Muscle layer of duodenum (tissue), 2 donors: ENCODE measurements around the gene FAHD1.

Experiments
- H3K27ac ChIP-seq: one replicate; pipeline ENCODE4 v1.7.0; 2013; ENCODE audit warnings: mild to moderate bottlenecking, low read length
- H3K27me3 ChIP-seq: one replicate; pipeline ENCODE4 v1.7.0; 2013; ENCODE audit warnings: low read depth, mild to moderate bottlenecking, control low read depth, low read length
- H3K36me3 ChIP-seq, 2 donors: one replicate each; pipeline ENCODE4 v1.7.0; 2013; ENCODE audit warnings: low read length in 2 of 2, control low read depth in 1 of 2, mild to moderate bottlenecking in 1 of 2; ENCODE audit not compliant: insufficient read depth in 2 of 2, control insufficient read depth in 1 of 2
- H3K4me1 ChIP-seq, 2 donors: one replicate each; pipeline ENCODE4 v1.7.0; 2013; ENCODE audit warnings: low read length in 2 of 2, mild to moderate bottlenecking in 2 of 2, control low read depth in 1 of 2, moderate library complexity in 1 of 2; ENCODE audit not compliant: insufficient read depth in 2 of 2, control insufficient read depth in 1 of 2
- H3K4me3 ChIP-seq, 2 donors: one replicate each; pipeline ENCODE4 v1.7.0; 2013; ENCODE audit warnings: low read length in 2 of 2, low read depth in 1 of 2, mild to moderate bottlenecking in 1 of 2
- H3K9me3 ChIP-seq, 2 donors: one replicate each; pipeline ENCODE4 v1.7.0; 2013; ENCODE audit warnings: low read length in 2 of 2, control low read depth in 1 of 2, mild to moderate bottlenecking in 1 of 2; ENCODE audit not compliant: control insufficient read depth in 1 of 2
- donor health status: healthy.

FAHD1 gene

GRCh38 chr16:1782408-1783264 lies 44.4 kb upstream of the FAHD1 start, which contains the start of the genes NUBP2 and SPSB3:
TSS of gene NUBP2 (plus strand) at chr16:1782960. CDS start at chr16:1783021, 61 bp downstream.
TSS of gene SPSB3 (minus strand) at chr16:1782571. CDS start at chr16:1781483, 1,088 bp downstream.
- Histone ChIP-seq H3K4me1 (peaks cover 6 to 45% of the 10 kb centered on the region in 2 donors), H3K27ac (peak within 1 kb of the TSS; percentile 20), H3K9me3 (no peaks in the 10 kb centered on the region), H3K4me3 (peak within 1 kb of the TSS; percentile 87 to 93), H3K36me3 (peaks cover 0 to 30% of the 10 kb centered on the region in 2 donors), H3K27me3 (no peaks in the 10 kb centered on the region)

- Histone ChIP-seq H3K27ac (no peak overlapping the region), H3K27me3 (no peaks in the 10 kb centered on the region), H3K4me3 (no peak overlapping the region), H3K9me3 (no peaks in the 10 kb centered on the region), H3K4me1 (peaks cover 6 to 41% of the 10 kb centered on the region in 2 donors), H3K36me3 (peaks cover 0 to 44% of the 10 kb centered on the region in 2 donors)
These were observed 41.8 kb upstream of the FAHD1 start for GRCh38 chr16:1784977-1785845.

GRCh38 chr16:1785846-1786170 lies 41.2 kb upstream of the FAHD1 start:
- H3K36me3 ChIP-seq: peaks cover 0 to 48% of the 10 kb centered on the region in 2 donors
- no peaks in the 10 kb centered on the region for H3K9me3 ChIP-seq
- no peaks in the 10 kb centered on the region for H3K27me3 ChIP-seq
- no peak overlapping the region for H3K27ac ChIP-seq
- H3K4me3 ChIP-seq: no peak overlapping the region
- H3K4me1 ChIP-seq: peaks cover 6 to 39% of the 10 kb centered on the region in 2 donors

- Histone ChIP-seq H3K27ac (no peak overlapping the region), H3K27me3 (no peaks in the 10 kb centered on the region), H3K36me3 (peaks cover 0 to 55% of the 10 kb centered on the region in 2 donors), H3K4me1 (peaks cover 1 to 33% of the 10 kb centered on the region in 2 donors), H3K4me3 (no peak overlapping the region), H3K9me3 (no peaks in the 10 kb centered on the region)
These were observed 40.6 kb upstream of the FAHD1 start for GRCh38 chr16:1786242-1787055.

GRCh38 chr16:1787056-1787321 lies 40.0 kb upstream of the FAHD1 start:
- Histone ChIP-seq H3K27ac (no peak overlapping the region), H3K4me1 (peaks cover 0 to 27% of the 10 kb centered on the region in 2 donors), H3K36me3 (peaks cover 0 to 58% of the 10 kb centered on the region in 2 donors), H3K9me3 (no peaks in the 10 kb centered on the region), H3K4me3 (no peak overlapping the region), H3K27me3 (no peaks in the 10 kb centered on the region)

GRCh38 chr16:1787322-1788094 lies 39.5 kb upstream of the FAHD1 start:
- H3K27me3 ChIP-seq: no peaks in the 10 kb centered on the region
- no peak overlapping the region for H3K4me3 ChIP-seq
- H3K4me1 ChIP-seq: peaks cover 0 to 27% of the 10 kb centered on the region in 2 donors
- no peaks in the 10 kb centered on the region for H3K9me3 ChIP-seq
- peaks cover 0 to 58% of the 10 kb centered on the region in 2 donors for H3K36me3 ChIP-seq
- no peak overlapping the region for H3K27ac ChIP-seq

GRCh38 chr16:1788095-1788707 lies 38.8 kb upstream of the FAHD1 start:
- H3K27ac ChIP-seq: no peak overlapping the region
- H3K4me1 ChIP-seq: peaks cover 0 to 27% of the 10 kb centered on the region in 2 donors
- H3K4me3 ChIP-seq: no peak overlapping the region
- peaks cover 0 to 58% of the 10 kb centered on the region in 2 donors for H3K36me3 ChIP-seq
- no peaks in the 10 kb centered on the region for H3K9me3 ChIP-seq
- H3K27me3 ChIP-seq: no peaks in the 10 kb centered on the region

- H3K4me1 ChIP-seq: peaks cover 0 to 23% of the 10 kb centered on the region in 2 donors
- peaks cover 0 to 58% of the 10 kb centered on the region in 2 donors for H3K36me3 ChIP-seq
- no peak overlapping the region for H3K27ac ChIP-seq
- H3K9me3 ChIP-seq: no peaks in the 10 kb centered on the region
- H3K4me3 ChIP-seq: no peak overlapping the region
- H3K27me3 ChIP-seq: no peaks in the 10 kb centered on the region
These were observed 38.3 kb upstream of the FAHD1 start for GRCh38 chr16:1788708-1789100.

- H3K27me3 ChIP-seq: no peaks in the 10 kb centered on the region
These were observed 37.4 kb upstream of the FAHD1 start for GRCh38 chr16:1789643-1790045.

GRCh38 chr16:1790261-1790610 lies 36.8 kb upstream of the FAHD1 start:
- no peak overlapping the region for H3K4me3 ChIP-seq
- H3K4me1 ChIP-seq: peaks cover 0 to 7% of the 10 kb centered on the region in 2 donors
- H3K27ac ChIP-seq: no peak overlapping the region
- no peaks in the 10 kb centered on the region for H3K27me3 ChIP-seq
- peaks cover 0 to 58% of the 10 kb centered on the region in 2 donors for H3K36me3 ChIP-seq
- H3K9me3 ChIP-seq: no peaks in the 10 kb centered on the region

More at GRCh38 chr16:1789643-1790045, 37.4 kb upstream of the FAHD1 start:
- Histone ChIP-seq H3K4me3 (no peak overlapping the region), H3K9me3 (no peaks in the 10 kb centered on the region), H3K27ac (no peak overlapping the region), H3K4me1 (peaks cover 0 to 13% of the 10 kb centered on the region in 2 donors), H3K36me3 (peaks cover 0 to 58% of the 10 kb centered on the region in 2 donors)
